A549 (cell line): ENCODE data around the gene ARMC6. TPM values are rescaled to one million over a fixed set of nuclear protein-coding genes. Genes with fewer than 3 reads are reported as not detected.

Experiments used
- ATAC-seq, 2 experiments: fragments of 200-7000 bp in 1 of 2; fragments of >200 bp in 1 of 2; cut with Nextera tagmentation in 1 of 2; cut with Tn5 transposase in 1 of 2; 3 replicates each; pipeline versions ENCODE4 v1.8.0 to v1.9.1; 2018 to 2020; ENCODE audit warnings: mild to moderate bottlenecking in 1 of 2, moderate library complexity in 1 of 2
- CTCF ChIA-PET: fragments of 300-600 bp; sonication (Branson Sonifier 250); formaldehyde crosslinking; extraction: SDS; loops from one replicate; lab custom pipeline; 2021; ENCODE audit warnings: antibody characterized with exemption, inconsistent platforms; lab: Yijun Ruan, JAX
- POLR2A ChIA-PET: fragments of 350-600 bp; formaldehyde crosslinking; extraction: SDS; loops from one replicate; lab custom pipeline; 2021; ENCODE audit warnings: antibody characterized with exemption, inconsistent platforms; lab: Yijun Ruan, JAX
- DNase-seq, 2 experiments: peaks; one replicate each; pipeline versions ENCODE4 v3.0.0 to v3.0.0-alpha.2; 2011 to 2016; ENCODE audit warnings: low read depth in 1 of 2, low spot score in 1 of 2
- FAIRE-seq: peaks from 2 replicates; lab custom pipeline; 2011; peaks lifted over from hg19 to GRCh38; lab: Jason Lieb, UNC
- H3K27ac ChIP-seq, 2 experiments: fragments of >200 bp; sonication (Bioruptor Twin); formaldehyde crosslinking; 3 replicates each; pipeline ENCODE4 v1.5.1; 2016 to 2017
- H3K4me1 ChIP-seq: fragments of >200 bp; sonication (Bioruptor Twin); formaldehyde crosslinking; 3 replicates; pipeline ENCODE4 v1.6.1; 2016
- H3K4me2 ChIP-seq: fragments of >200 bp; sonication (Bioruptor Twin); formaldehyde crosslinking; 3 replicates; pipeline ENCODE4 v1.6.1; 2016
- H3K4me3 ChIP-seq: fragments of >200 bp; sonication (Bioruptor Twin); formaldehyde crosslinking; 3 replicates; pipeline ENCODE4 v1.5.1; 2016
- H3K9me3 ChIP-seq: fragments of >200 bp; sonication (Bioruptor Twin); formaldehyde crosslinking; 3 replicates; pipeline ENCODE4 v1.6.1; 2016
- BCL3 ChIP-seq: fragments of >200 bp; sonication (Bioruptor Twin); formaldehyde crosslinking; IDR thresholded peaks from 3 replicates; pipeline ENCODE4 v1.6.1; 2016
- CBX8 ChIP-seq: fragments of 200-600 bp; sonication (generic); IDR thresholded peaks from 2 replicates; pipeline ENCODE4 v1.6.1; 2016
- CEBPB ChIP-seq, 2 experiments: fragments of >200 bp in 1 of 2; sonication (Bioruptor Twin) in 1 of 2; formaldehyde crosslinking in 1 of 2; IDR thresholded peaks; 2 replicates each; pipeline ENCODE4 v1.6.1; 2012 to 2016
- EHMT2 ChIP-seq: fragments of 200-600 bp; sonication (generic); IDR thresholded peaks from 2 replicates; pipeline ENCODE4 v1.6.1; 2016; ENCODE audit warnings: antibody characterized with exemption, low read depth, mild to moderate bottlenecking, moderate library complexity
- ELK1 ChIP-seq: fragments of 150-350 bp; IDR thresholded peaks from 2 replicates; pipeline ENCODE4 v1.6.1; 2014; ENCODE audit warnings: low read depth, mild to moderate bottlenecking, low read length
- ESRRA ChIP-seq: fragments of 150-350 bp; IDR thresholded peaks from 2 replicates; pipeline ENCODE4 v1.6.1; 2014; ENCODE audit warnings: mild to moderate bottlenecking, low read length, borderline replicate concordance
- FOSL2 ChIP-seq, 2 experiments: fragments of 450-650 bp in 1 of 2; fragments of >200 bp in 1 of 2; sonication (Bioruptor Twin) in 1 of 2; formaldehyde crosslinking; IDR thresholded peaks; 2 replicates each; pipeline versions ENCODE4 v1.5.0 to v1.6.1; 2016 to 2020; ENCODE audit warnings: mild to moderate bottlenecking in 1 of 2, moderate library complexity in 1 of 2
- GATA3 ChIP-seq: IDR thresholded peaks from 2 replicates; pipeline ENCODE4 v1.6.1; 2012; ENCODE audit warnings: borderline replicate concordance
- HES2 ChIP-seq: fragments of >200 bp; sonication (Bioruptor Twin); formaldehyde crosslinking; IDR thresholded peaks from 2 replicates; pipeline ENCODE4 v1.6.1; 2016
- HOXB13 ChIP-seq: fragments of 250-450 bp; sonication (Bioruptor Pico); IDR thresholded peaks from 2 replicates; pipeline ENCODE4 v1.5.0; 2020; ENCODE audit warnings: low read depth, mild to moderate bottlenecking, moderate library complexity
- JUN ChIP-seq, 2 experiments: fragments of >200 bp; sonication (Bioruptor Twin); formaldehyde crosslinking; IDR thresholded peaks; 2 replicates in 1 of 2; 3 replicates in 1 of 2; pipeline ENCODE4 v1.6.1; 2016 to 2017
- JUNB ChIP-seq: fragments of >200 bp; sonication (Bioruptor Twin); formaldehyde crosslinking; IDR thresholded peaks from 2 replicates; pipeline ENCODE4 v1.6.1; 2016
- KDM1A ChIP-seq: fragments of 200-600 bp; sonication (generic); IDR thresholded peaks from 2 replicates; pipeline ENCODE4 v1.6.1; 2016; ENCODE audit warnings: low read depth, mild to moderate bottlenecking
- POLR2AphosphoS2 ChIP-seq: conservative IDR thresholded peaks from 2 replicates; pipeline ENCODE4 v1.6.1; 2012; ENCODE audit warnings: low read length, improper control_type of control experiment, inconsistent platforms
- REST ChIP-seq: fragments of 200-600 bp; sonication (generic); IDR thresholded peaks from 2 replicates; pipeline ENCODE4 v1.6.1; 2016; ENCODE audit warnings: antibody characterized with exemption, mild to moderate bottlenecking, moderate library complexity
- RNF2 ChIP-seq: fragments of 200-600 bp; sonication (generic); IDR thresholded peaks from 2 replicates; pipeline ENCODE4 v1.6.1; 2016; ENCODE audit warnings: low read depth, mild to moderate bottlenecking, antibody characterized with exemption, moderate library complexity, borderline replicate concordance
- SMC3 ChIP-seq: fragments of >200 bp; sonication (Bioruptor Twin); formaldehyde crosslinking; IDR thresholded peaks from 3 replicates; pipeline ENCODE4 v1.6.1; 2018; ENCODE audit warnings: inconsistent platforms
- TP53 ChIP-seq: fragments of 250-450 bp; sonication (Bioruptor Pico); IDR thresholded peaks from 2 replicates; pipeline ENCODE4 v1.5.0; 2021; ENCODE audit warnings: mild to moderate bottlenecking, moderate library complexity
- USF2 ChIP-seq: fragments of 450-650 bp; IDR thresholded peaks from 2 replicates; pipeline ENCODE4 v1.6.1; 2014; ENCODE audit warnings: antibody characterized with exemption
- ZNF302 ChIP-seq: fragments of 250-450 bp; sonication (Bioruptor Pico); IDR thresholded peaks from 2 replicates; pipeline ENCODE4 v1.9.0; 2021; ENCODE audit warnings: inconsistent platforms, mild to moderate bottlenecking, moderate library complexity
- ZSCAN20 ChIP-seq: fragments of 250-450 bp; sonication (Bioruptor Pico); IDR thresholded peaks from 2 replicates; pipeline ENCODE4 v1.8.0; 2022; ENCODE audit warnings: mild to moderate bottlenecking, moderate library complexity
- WGBS: methylation state at CpG from one replicate; pipeline ENCODE4 v1.1.6; 2017; ENCODE audit errors: missing lambda C conversion rate; 5-methylcytosine and 5-hydroxymethylcytosine counted together
- polyA plus RNA-seq, 4 experiments: library from polyadenylated mRNA; depleted of rRNA in 3 of 4; stranded (reverse); fragments of >200 nt; fragmentation: RNase III in 1 of 4; extraction: RNeasy Plus Mini Kit Qiagen cat#74134 plus additional on column Dnase treatment in 1 of 4; gene quantifications; 2 replicates in 3 of 4; 3 replicates in 1 of 4; pipeline ENCODE4 v1.2.3, GENCODE V29; 2011 to 2017

ARMC6 gene
- polyA plus RNA-seq, 2 of the 4 experiments (the other 2 are of a cell fraction) = 18.2 to 27.6 TPM

- H3K4me3 ChIP-seq = no peak overlapping the region
- FAIRE-seq (no peak), DNase-seq (no peak), ATAC-seq (no peak)
- no peak overlapping the region for H3K27ac ChIP-seq
- WGBS = 69% methylated on average over 6 of the region's 8 CpGs
- H3K9me3 ChIP-seq = no peaks in the 10 kb centered on the region
- TF ChIP-seq USF2 (no peak), GATA3 (no peak), SMC3 (no peak), ZNF302 (CRISPR knock-in tag) (no peak), ELK1 (no peak), EHMT2 (no peak), HOXB13 (CRISPR knock-in tag) (no peak), CBX8 (no peak), ESRRA (no peak), TP53 (no peak), BCL3 (no peak), REST (no peak)
- H3K4me2 ChIP-seq = no peak overlapping the region
- no peaks in the 10 kb centered on the region for H3K4me1 ChIP-seq
- CTCF ChIA-PET = no interaction called here
- POLR2A ChIA-PET = no interaction called here
Measured at GRCh38 chr19:19075126-19075525, 41.7 kb downstream of the ARMC6 start.

- Histone ChIP-seq H3K4me3 (no peak overlapping the region), H3K9me3 (no peaks in the 10 kb centered on the region), H3K4me2 (no peak overlapping the region), H3K4me1 (no peaks in the 10 kb centered on the region), H3K27ac (no peak overlapping the region)
- TF ChIP-seq SMC3 (no peak), JUN (IDR thresholded peaks at IDR 0.05) (no peak), ZSCAN20 (CRISPR knock-in tag) (no peak), RNF2 (no peak), POLR2AphosphoS2 (no peak), HES2 (no peak), KDM1A (no peak)
- WGBS = 44% methylated on average over 1 of the region's 1 CpG
- no peak for DNase-seq
- POLR2A ChIA-PET = no interaction called here
- ATAC-seq = no peak
- no peak for FAIRE-seq
- CTCF ChIA-PET = no interaction called here
Measured at GRCh38 chr19:19076476-19076875, 43.1 kb downstream of the ARMC6 start.

- ATAC-seq (no peak), FAIRE-seq (no peak), DNase-seq (no peak)
- WGBS = 86% methylated on average over 7 of the region's 7 CpGs
- ChIA-PET CTCF (no interaction called here), POLR2A (no interaction called here)
- no peak overlapping the region for H3K4me3 ChIP-seq
- H3K4me1 ChIP-seq = no peaks in the 10 kb centered on the region
- H3K4me2 ChIP-seq = no peak overlapping the region
- no peak overlapping the region for H3K27ac ChIP-seq
- TF ChIP-seq JUNB (no peak), CEBPB (IDR thresholded peaks at IDR 0.05) (no peak), HOXB13 (CRISPR knock-in tag) (no peak), FOSL2 (IDR thresholded peaks at IDR 0.05) (no peak), FOSL2 (CRISPR knock-in tag; IDR thresholded peaks at IDR 0.05) (no peak)
- H3K9me3 ChIP-seq = no peaks in the 10 kb centered on the region
Measured at GRCh38 chr19:19077103-19077502, 43.7 kb downstream of the ARMC6 start.
